Measurements from ENCODE around the gene MSTN. TPM values are rescaled to one million over a fixed set of nuclear protein-coding genes. Genes with fewer than 3 reads are reported as not detected.

MSTN gene
- under 1 TPM in 1 of 2 donors, not detected in 1; under 0.01 TPM for total RNA-seq

GRCh38 chr2:190062601-190063000, at the start of gene MSTN:
TSS of gene MSTN (minus strand) at chr2:190062729. CDS start at chr2:190062596, 133 bp downstream.

Data from melanocyte of skin (primary cell).